Right lobe of liver (tissue), 6 donors: ENCODE data around the gene ESYT2. TPM values are rescaled to one million over a fixed set of nuclear protein-coding genes. Genes with fewer than 3 reads are reported as not detected.

ENCODE experiments used
- ATAC-seq, 4 donors: fragments of 200-7000 bp; cut with Tn5 transposase; one replicate each; pipeline ENCODE4 v1.9.1; 2020; ENCODE audit warnings: mild to moderate bottlenecking in 4 of 4, moderate library complexity in 4 of 4
- DNase-seq, 3 donors: peaks; one replicate each; pipeline ENCODE4 v3.0.0-alpha.2; 2020
- H3K27ac ChIP-seq, 3 donors: fragments of 200-600 bp; one replicate each; pipeline ENCODE4 v1.8.0; 2022
- H3K27me3 ChIP-seq, 2 donors: fragments of 200-600 bp; one replicate each; pipeline ENCODE4 v1.8.0; 2022
- H3K36me3 ChIP-seq, 4 donors: fragments of 200-600 bp; sonication (generic) in 1 of 4; one replicate each; pipeline versions ENCODE4 v1.5.1 to v1.8.0; 2017 to 2022; ENCODE audit warnings: control low read depth in 1 of 4
- H3K4me1 ChIP-seq, 4 donors: fragments of 200-600 bp; sonication (generic) in 1 of 4; one replicate each; pipeline versions ENCODE4 v1.5.1 to v1.8.0; 2017 to 2022; ENCODE audit warnings: control low read depth in 1 of 4
- H3K4me3 ChIP-seq, 3 donors: fragments of 200-600 bp; one replicate each; pipeline ENCODE4 v1.8.0; 2022
- H3K9me3 ChIP-seq, 4 donors: fragments of 200-600 bp; sonication (generic) in 1 of 4; one replicate each; pipeline versions ENCODE4 v1.5.1 to v1.8.0; 2017 to 2022; ENCODE audit warnings: control low read depth in 1 of 4
- CTCF ChIP-seq, 4 donors: fragments of 200-600 bp in 3 of 4; fragments of 450-650 bp in 1 of 4; IDR thresholded peaks; one replicate each; pipeline versions ENCODE4 v1.5.1 to v1.8.0; 2016 to 2022; ENCODE audit warnings: antibody characterized with exemption in 4 of 4, mild to moderate bottlenecking in 2 of 4
- POLR2A ChIP-seq: fragments of 450-650 bp; IDR thresholded peaks from one replicate; pipeline ENCODE4 v1.6.1; 2017; ENCODE audit warnings: antibody characterized with exemption, mild to moderate bottlenecking
- WGBS: methylation state at CpG from one replicate; pipeline ENCODE4 v1.1.6; 2018; ENCODE audit warnings: low coverage, low lambda C conversion rate; ENCODE audit not compliant: insufficient coverage; ENCODE audit errors: missing lambda C conversion rate; 5-methylcytosine and 5-hydroxymethylcytosine counted together
- intact Hi-C, 2 donors: fragments of 100-400 bp; cut with DNase I; formaldehyde crosslinking; loops; one replicate each; pipeline versions ENCODE4 v1.11.2 to v1.14.1; 2022
- total RNA-seq, 6 experiments: library from RNA; depleted of rRNA in 2 of 6; stranded (reverse); fragments of >200 nt in 2 of 6; fragmentation: NEBNext Ultra II Directional in 3 of 6; extraction: Animal tissue kit (Norgen Biotek cat#: 25700) in 3 of 6; gene quantifications; one replicate each; pipeline versions ENCODE4 v1.1.0 to v1.2.4, GENCODE V29; 2016 to 2023
- donor health status: DM: no; HTN: yes; CAD: no.
- donor health status: DM: no; HTN: no; CAD: no.
- donor health status: DM: no; HTN: no; CAD: no.
- donor health status: DM: no; HTN: yes; CAD: no.
- donor health status: DM: no; HTN: yes; CAD: no.

ESYT2 gene
- total RNA-seq, 6 experiments from 2014 or later, result 19.7 to 28.7 (median 24.2) TPM

- TF ChIP-seq POLR2A, result no peak
- TF ChIP-seq CTCF (IDR thresholded peaks at IDR 0.05), result no peak
- no peak overlapping the region for H3K27ac ChIP-seq
- no peak for ATAC-seq
- no peaks in the 10 kb centered on the region for H3K9me3 ChIP-seq
- no peaks in the 10 kb centered on the region for H3K36me3 ChIP-seq
- no peaks in the 10 kb centered on the region for H3K27me3 ChIP-seq
- intact Hi-C loops, result no loop called here
- WGBS, result 87% methylated on average over 1 of the region's 1 CpG
- no peak for DNase-seq
- H3K4me1 ChIP-seq, result no peaks in the 10 kb centered on the region
- no peak overlapping the region for H3K4me3 ChIP-seq
These were observed 19.7 kb downstream of the ESYT2 start for GRCh38 chr7:158809596-158809995.

GRCh38 chr7:158808126-158808525 is 21.2 kb downstream of the ESYT2 start:
- no peaks in the 10 kb centered on the region for H3K27me3 ChIP-seq
- H3K36me3 ChIP-seq, result no peaks in the 10 kb centered on the region
- H3K9me3 ChIP-seq, result no peaks in the 10 kb centered on the region
- DNase-seq (no peak), ATAC-seq (no peak)
- intact Hi-C loops, result no loop called here
- TF ChIP-seq CTCF (IDR thresholded peaks at IDR 0.05) (no peak), POLR2A (no peak)
- 96% methylated on average over 8 of the region's 18 CpGs for WGBS
- H3K4me1 ChIP-seq, result no peaks in the 10 kb centered on the region
- no peak overlapping the region for H3K27ac ChIP-seq
- no peak overlapping the region for H3K4me3 ChIP-seq

- no peaks in the 10 kb centered on the region for H3K27me3 ChIP-seq
- intact Hi-C loops, result no loop called here
- TF ChIP-seq CTCF (IDR thresholded peaks at IDR 0.05) (no peak), POLR2A (no peak)
- no peak overlapping the region for H3K27ac ChIP-seq
- H3K4me3 ChIP-seq, result no peak overlapping the region
- ATAC-seq, result no peak
- DNase-seq, result no peak
- H3K9me3 ChIP-seq, result no peaks in the 10 kb centered on the region
- 76% methylated on average over 16 of the region's 21 CpGs for WGBS
- no peaks in the 10 kb centered on the region for H3K36me3 ChIP-seq
- peaks cover 0 to 10% (median 0%) of the 10 kb centered on the region in 4 donors for H3K4me1 ChIP-seq
These were observed 23.4 kb downstream of the ESYT2 start for GRCh38 chr7:158805937-158806336.

GRCh38 chr7:158805414-158805813 is 23.9 kb downstream of the ESYT2 start:
- TF ChIP-seq POLR2A, result no peak
- no peak for TF ChIP-seq CTCF (IDR thresholded peaks at IDR 0.05)
- H3K4me3 ChIP-seq, result no peak overlapping the region
- 90% methylated on average over 2 of the region's 2 CpGs for WGBS

GRCh38 chr7:158804335-158804734 is 25.0 kb downstream of the ESYT2 start:
- no peaks in the 10 kb centered on the region for H3K36me3 ChIP-seq
- peaks cover 0 to 10% (median 0%) of the 10 kb centered on the region in 4 donors for H3K4me1 ChIP-seq
- H3K4me3 ChIP-seq, result no peak overlapping the region
- no peak for DNase-seq
- intact Hi-C loops, result no loop called here
- H3K9me3 ChIP-seq, result no peaks in the 10 kb centered on the region
- 79% methylated on average over 18 of the region's 22 CpGs for WGBS
- no peak overlapping the region for H3K27ac ChIP-seq
- no peak for TF ChIP-seq CTCF (IDR thresholded peaks at IDR 0.05)
- no peak for TF ChIP-seq POLR2A
- ATAC-seq, result no peak
- no peaks in the 10 kb centered on the region for H3K27me3 ChIP-seq

More at GRCh38 chr7:158805414-158805813, 23.9 kb downstream of the ESYT2 start:
- intact Hi-C loops, result no loop called here
- Histone ChIP-seq H3K9me3 (no peaks in the 10 kb centered on the region), H3K27ac (no peak overlapping the region), H3K36me3 (no peaks in the 10 kb centered on the region), H3K4me1 (peaks cover 0 to 10% (median 0%) of the 10 kb centered on the region in 4 donors), H3K27me3 (no peaks in the 10 kb centered on the region)
- no peak for DNase-seq
- no peak for ATAC-seq
